Measurements from ENCODE around the gene IL1R1.

DNA sequence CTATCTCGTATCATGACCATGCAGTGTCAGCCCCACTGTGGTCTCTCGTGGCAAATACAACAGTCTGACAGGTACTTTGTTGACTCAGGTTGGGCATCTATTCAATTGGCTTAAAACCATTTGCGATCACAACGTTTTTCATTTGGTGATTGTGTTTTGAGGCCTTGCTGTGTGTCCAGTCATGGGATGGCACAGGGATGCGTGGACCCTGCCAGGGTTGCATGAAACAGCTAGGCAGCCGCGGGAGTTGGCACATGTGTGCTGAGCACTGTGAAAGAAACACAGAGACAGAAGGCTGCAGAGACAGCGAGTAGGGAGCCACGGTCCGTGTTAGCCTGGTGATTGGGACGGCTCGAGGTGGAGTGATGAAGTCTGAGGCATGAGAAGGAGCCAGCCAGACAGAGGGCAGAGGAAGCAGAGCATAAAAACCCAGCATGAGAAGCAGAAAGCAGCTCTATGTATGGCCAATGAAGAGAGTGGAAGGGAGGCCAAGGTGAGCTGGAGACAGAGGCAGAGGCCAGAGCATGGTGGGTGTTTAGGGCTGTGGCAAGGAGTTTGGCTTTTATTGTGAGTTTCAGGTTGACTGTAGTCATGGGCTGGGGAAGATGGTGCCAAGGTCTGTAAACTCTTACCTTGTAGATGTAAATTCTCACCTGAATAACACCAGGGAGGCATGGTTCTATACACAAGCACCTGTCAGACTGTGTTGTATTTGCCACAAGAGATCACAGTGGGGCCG lies 31.8 kb upstream of the IL1R1 start:
- TF ChIP-seq CREB1 (IDR thresholded peaks at IDR 0.05; ENCODE audit: low read depth) (no peak), EP300 (IDR thresholded peaks at IDR 0.05; ENCODE audit: borderline replicate concordance) (no peak), CEBPB (IDR thresholded peaks at IDR 0.05) (no peak)

All from Ishikawa (cell line).